Measurements from ENCODE around the gene MEOX1.

DNA sequence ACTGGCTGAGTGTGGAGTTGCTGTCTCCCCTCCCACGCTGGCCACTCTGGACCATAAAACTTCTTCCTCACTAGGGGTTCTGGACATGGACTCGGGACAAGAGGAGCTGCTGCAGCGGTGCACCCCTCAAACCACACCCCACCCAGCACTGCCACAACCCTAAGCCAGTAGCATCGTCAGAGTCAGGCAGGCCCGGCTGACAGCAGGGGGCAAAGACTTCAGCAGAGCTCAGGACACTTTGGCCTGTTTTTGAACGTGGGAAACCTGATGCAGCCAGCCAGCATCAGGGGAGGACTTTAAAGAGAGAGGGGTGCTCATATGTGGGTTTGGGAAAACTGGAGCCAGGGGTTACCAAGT lies 9.6 kb downstream of the MEOX1 start:
- TF ChIP-seq POLR2A (IDR thresholded peaks at IDR 0.05; ENCODE audit: low read length) (no peak), GATA1 (IDR thresholded peaks at IDR 0.05; ENCODE audit: low read depth, low read length) (no peak)

All from erythroblast (primary cell).